ENCODE measurements around the gene ACD. TPM values are rescaled to one million over a fixed set of nuclear protein-coding genes. Genes with fewer than 3 reads are reported as not detected.
A peak's percentile ranks its signal among the peaks of the same experiment; 100 is the strongest.

The ACD gene
- total RNA-seq, 1 donor from 2014 or later: 16.2 TPM

- H3K27me3 Mint-ChIP-seq (ENCODE audit: low read depth): no peaks in the 10 kb centered on the region
- no peaks in the 10 kb centered on the region for H3K4me1 Mint-ChIP-seq (ENCODE audit: low read depth)
- H3K9me3 Mint-ChIP-seq (ENCODE audit: low read depth): no peaks in the 10 kb centered on the region
- DNase-seq (ENCODE audit: low spot score): no peak
- TF ChIP-seq CTCF (IDR thresholded peaks at IDR 0.05): no peak
- H3K27ac Mint-ChIP-seq (ENCODE audit: unreplicated experiment): peak overlapping the region; percentile 24
- H3K4me3 Mint-ChIP-seq (ENCODE audit: unreplicated experiment): no peak overlapping the region
- H3K36me3 Mint-ChIP-seq (ENCODE audit: low read depth): peaks cover 6% of the 10 kb centered on the region
These were observed 20.2 kb upstream of the ACD start for GRCh38 chr16:67679935-67680897.

- H3K36me3 Mint-ChIP-seq (ENCODE audit: low read depth): peaks cover 2% of the 10 kb centered on the region
- peaks cover 7% of the 10 kb centered on the region for H3K4me1 Mint-ChIP-seq (ENCODE audit: low read depth)
- no peak for TF ChIP-seq CTCF (IDR thresholded peaks at IDR 0.05)
- no peak for DNase-seq (ENCODE audit: low spot score)
- H3K27ac Mint-ChIP-seq (ENCODE audit: unreplicated experiment): no peak overlapping the region
- no peaks in the 10 kb centered on the region for H3K9me3 Mint-ChIP-seq (ENCODE audit: low read depth)
- H3K27me3 Mint-ChIP-seq (ENCODE audit: low read depth): no peaks in the 10 kb centered on the region
- H3K4me3 Mint-ChIP-seq (ENCODE audit: unreplicated experiment): no peak overlapping the region
These were observed 18.4 kb upstream of the ACD start for GRCh38 chr16:67678354-67679023.

GRCh38 chr16:67677712-67678111 lies 17.7 kb upstream of the ACD start:
- no peak overlapping the region for H3K4me3 Mint-ChIP-seq (ENCODE audit: unreplicated experiment)
- peaks cover 9% of the 10 kb centered on the region for H3K4me1 Mint-ChIP-seq (ENCODE audit: low read depth)
- no peak overlapping the region for H3K27ac Mint-ChIP-seq (ENCODE audit: unreplicated experiment)
- H3K36me3 Mint-ChIP-seq (ENCODE audit: low read depth): no peaks in the 10 kb centered on the region
- H3K27me3 Mint-ChIP-seq (ENCODE audit: low read depth): no peaks in the 10 kb centered on the region
- TF ChIP-seq CTCF (IDR thresholded peaks at IDR 0.05): no peak
- DNase-seq (ENCODE audit: low spot score): no peak
- no peaks in the 10 kb centered on the region for H3K9me3 Mint-ChIP-seq (ENCODE audit: low read depth)

GRCh38 chr16:67676939-67677338 lies 16.9 kb upstream of the ACD start:
- Mint-ChIP-seq H3K27me3 (ENCODE audit: low read depth) (no peaks in the 10 kb centered on the region), H3K9me3 (ENCODE audit: low read depth) (no peaks in the 10 kb centered on the region), H3K36me3 (ENCODE audit: low read depth) (no peaks in the 10 kb centered on the region), H3K4me3 (ENCODE audit: unreplicated experiment) (no peak overlapping the region), H3K4me1 (ENCODE audit: low read depth) (peaks cover 9% of the 10 kb centered on the region), H3K27ac (ENCODE audit: unreplicated experiment) (no peak overlapping the region)
- no peak for DNase-seq (ENCODE audit: low spot score)
- TF ChIP-seq CTCF (IDR thresholded peaks at IDR 0.05): no peak

GRCh38 chr16:67676516-67676915 lies 16.5 kb upstream of the ACD start:
- H3K36me3 Mint-ChIP-seq (ENCODE audit: low read depth): no peaks in the 10 kb centered on the region
- H3K4me1 Mint-ChIP-seq (ENCODE audit: low read depth): peaks cover 9% of the 10 kb centered on the region
- H3K4me3 Mint-ChIP-seq (ENCODE audit: unreplicated experiment): no peak overlapping the region
- no peak overlapping the region for H3K27ac Mint-ChIP-seq (ENCODE audit: unreplicated experiment)
- H3K9me3 Mint-ChIP-seq (ENCODE audit: low read depth): no peaks in the 10 kb centered on the region
- no peak for DNase-seq (ENCODE audit: low spot score)
- no peaks in the 10 kb centered on the region for H3K27me3 Mint-ChIP-seq (ENCODE audit: low read depth)
- TF ChIP-seq CTCF (IDR thresholded peaks at IDR 0.05): no peak
